Endothelial cell of umbilical vein (primary cell): ENCODE measurements around the gene TET1. TPM values are rescaled to one million over a fixed set of nuclear protein-coding genes. Genes with fewer than 3 reads are reported as not detected.

Experiments used
- BruUV-seq: library from RNA; stranded (reverse); fragments of 400-500 nt; replicated peaks from 2 replicates; lab custom pipeline; 2021; lab: Mats Ljungman, UMichigan
- CTCF ChIA-PET: fragments of 300-600, 350-600 bp; sonication (Branson Sonifier 250); formaldehyde crosslinking; loops from one replicate; lab custom pipeline; 2021; ENCODE audit warnings: antibody characterized with exemption, inconsistent platforms; lab: Charles Lee
- POLR2A ChIA-PET: fragments of 300-600, 350-600 bp; sonication (Branson Sonifier 250); formaldehyde crosslinking; loops from one replicate; lab custom pipeline; 2021; ENCODE audit warnings: antibody characterized with exemption, inconsistent platforms; lab: Charles Lee
- DNase-seq: peaks from one replicate; pipeline ENCODE4 v3.0.0-alpha.2; 2011; ENCODE audit warnings: low read depth, low spot score
- FAIRE-seq: peaks from 2 replicates; lab custom pipeline; 2011; peaks lifted over from hg19 to GRCh38; lab: Jason Lieb, UNC
- H2AFZ ChIP-seq: 2 replicates; pipeline ENCODE4 v1.6.0; 2012; ENCODE audit warnings: low read depth, low read length, control low read depth, inconsistent platforms
- H3K27ac ChIP-seq: 2 replicates; pipeline ENCODE4 v1.5.1; 2011; ENCODE audit warnings: low read depth, mild to moderate bottlenecking, control low read depth, low read length, moderate library complexity; ENCODE audit not compliant: insufficient read depth
- H3K27me3 ChIP-seq, 2 experiments: 2 replicates each; pipeline versions ENCODE4 v1.6.0 to v1.6.1; 2011; ENCODE audit warnings: low read length in 2 of 2, mixed read lengths in 1 of 2; ENCODE audit not compliant: control insufficient read depth in 2 of 2, insufficient read depth in 2 of 2
- H3K36me3 ChIP-seq, 2 experiments: 2 replicates in 1 of 2; 3 replicates in 1 of 2; pipeline ENCODE4 v1.5.1; 2011; ENCODE audit warnings: low read length in 2 of 2, mild to moderate bottlenecking in 1 of 2, moderate library complexity in 1 of 2; ENCODE audit not compliant: control insufficient read depth in 2 of 2, insufficient read depth in 2 of 2; ENCODE audit errors: extremely low read depth in 1 of 2
- H3K4me1 ChIP-seq: 3 replicates; pipeline ENCODE4 v1.5.1; 2011; ENCODE audit warnings: mild to moderate bottlenecking, low read length; ENCODE audit not compliant: control insufficient read depth, insufficient read depth; ENCODE audit errors: extremely low read depth
- H3K4me2 ChIP-seq: 2 replicates; pipeline ENCODE4 v1.6.1; 2011; ENCODE audit warnings: low read length, control low read depth, mixed read lengths; ENCODE audit not compliant: insufficient read depth
- H3K4me3 ChIP-seq, 3 experiments: fragments of 200-600 bp in 1 of 3; sonication (generic), shearing (Covaris generic) in 1 of 3; replicated peaks in 1 of 3; 2 replicates each; pipeline ENCODE4 v1.5.1; 2011 to 2016; ENCODE audit warnings: control low read depth in 3 of 3, low read length in 3 of 3, mild to moderate bottlenecking in 2 of 3, inconsistent platforms in 1 of 3, low read depth in 1 of 3, moderate library complexity in 1 of 3; ENCODE audit not compliant: insufficient read depth in 1 of 3
- H3K79me2 ChIP-seq: 2 replicates; pipeline ENCODE4 v1.6.0; 2012; ENCODE audit warnings: low read length, inconsistent platforms; ENCODE audit not compliant: control insufficient read depth, insufficient read depth
- H3K9ac ChIP-seq: replicated peaks from 2 replicates; pipeline ENCODE3; 2011; ENCODE audit warnings: low read length, control low read depth; ENCODE audit not compliant: insufficient read depth; ENCODE audit errors: extremely low read depth
- H3K9me1 ChIP-seq: replicated peaks from 3 replicates; pipeline ENCODE4 v1.6.0; 2011; ENCODE audit warnings: mild to moderate bottlenecking, low read length; ENCODE audit not compliant: control insufficient read depth, insufficient read depth; ENCODE audit errors: extremely low read depth
- H3K9me3 ChIP-seq: replicated peaks from 2 replicates; pipeline ENCODE4 v1.5.1; 2012; ENCODE audit warnings: low read length, inconsistent platforms; ENCODE audit not compliant: control insufficient read depth, insufficient read depth
- H4K20me1 ChIP-seq: replicated peaks from 2 replicates; pipeline ENCODE3; 2011; ENCODE audit warnings: mild to moderate bottlenecking, low read length; ENCODE audit not compliant: control insufficient read depth, insufficient read depth; ENCODE audit errors: extremely low read depth
- EZH2 ChIP-seq: IDR thresholded peaks from 2 replicates; pipeline ENCODE4 v1.6.1; 2012; ENCODE audit warnings: borderline replicate concordance, low read depth, mild to moderate bottlenecking, moderate library complexity, low read length, inconsistent platforms; ENCODE audit not compliant: severe bottlenecking
- FOS ChIP-seq: IDR thresholded peaks from 2 replicates; pipeline ENCODE4 v1.6.1; 2011; ENCODE audit warnings: mild to moderate bottlenecking, low read length, moderate library complexity, borderline replicate concordance; ENCODE audit not compliant: insufficient read depth
- GATA2 ChIP-seq: IDR thresholded peaks from 2 replicates; pipeline ENCODE4 v1.7.0; 2011; ENCODE audit warnings: low read depth, mild to moderate bottlenecking, moderate library complexity, mixed read lengths, low read length; ENCODE audit not compliant: insufficient read length, insufficient read depth
- JUN ChIP-seq: IDR thresholded peaks from 2 replicates; pipeline ENCODE4 v1.6.1; 2011; ENCODE audit warnings: borderline replicate concordance, low read depth; ENCODE audit not compliant: insufficient read length, insufficient read depth
- MYC ChIP-seq: IDR thresholded peaks from one replicate; pipeline ENCODE4 v1.6.1; 2011; ENCODE audit warnings: mild to moderate bottlenecking, low read depth, low read length
- POLR2A ChIP-seq: IDR thresholded peaks from 2 replicates; pipeline ENCODE4 v1.6.1; 2012; ENCODE audit warnings: low read depth, mild to moderate bottlenecking, control low read depth, low read length
- POLR2AphosphoS5 ChIP-seq: IDR thresholded peaks from 2 replicates; pipeline ENCODE4 v1.6.1; 2012; ENCODE audit warnings: low read depth, mild to moderate bottlenecking, control low read depth, low read length, moderate library complexity; ENCODE audit not compliant: insufficient read depth
- dilution Hi-C: fragments of 300-500 bp; cut with MboI; formaldehyde crosslinking; loops from one replicate; pipeline ENCODE4 v1.15.0; 2019; ENCODE audit warnings: low sequenced_read_pairs; ENCODE audit not compliant: extremely low pct_ligation_motif_present
- intact Hi-C: fragments of 100-400 bp; cut with micrococcal nuclease; formaldehyde crosslinking; loops from one replicate; pipeline ENCODE4 v1.10.0; 2022
- polyA plus RNA-seq, 4 experiments: library from polyadenylated mRNA; depleted of rRNA in 3 of 4; stranded (reverse) in 3 of 4; unstranded in 1 of 4; fragments of >200 nt; gene quantifications; 2 replicates each; pipeline versions ENCODE4 v1.2.1 to v1.2.3, GENCODE V29; 2011 to 2012; ENCODE audit warnings: missing spikeins in 1 of 4
- total RNA-seq: library from RNA; stranded (reverse); gene quantifications from 2 replicates; pipeline ENCODE4 v1.2.3, GENCODE V29; 2021
- TF ChIP-seq, protein P1 (sequence below), 2 donors: IDR thresholded peaks; 1 replicate in 1 of 2; 2 replicates in 1 of 2; pipeline ENCODE4 v1.5.1; 2011; ENCODE audit warnings: low read length in 2 of 2, mild to moderate bottlenecking in 2 of 2, moderate library complexity in 2 of 2, control low read depth in 1 of 2, inconsistent platforms in 1 of 2, low read depth in 1 of 2; ENCODE audit not compliant: insufficient read depth in 1 of 2; ENCODE audit errors: extremely low read depth in 1 of 2
- TF ChIP-seq, protein P2 (sequence below): IDR thresholded peaks from 2 replicates; pipeline ENCODE4 v1.6.1; 2011; ENCODE audit not compliant: insufficient read depth, insufficient read length

Gene TET1
- total and polyA plus RNA-seq, 2 donors (not counting 3 experiments of a cell fraction or from before 2014, with no cell fraction given): 0.23 to 1.5 TPM

DNA sequence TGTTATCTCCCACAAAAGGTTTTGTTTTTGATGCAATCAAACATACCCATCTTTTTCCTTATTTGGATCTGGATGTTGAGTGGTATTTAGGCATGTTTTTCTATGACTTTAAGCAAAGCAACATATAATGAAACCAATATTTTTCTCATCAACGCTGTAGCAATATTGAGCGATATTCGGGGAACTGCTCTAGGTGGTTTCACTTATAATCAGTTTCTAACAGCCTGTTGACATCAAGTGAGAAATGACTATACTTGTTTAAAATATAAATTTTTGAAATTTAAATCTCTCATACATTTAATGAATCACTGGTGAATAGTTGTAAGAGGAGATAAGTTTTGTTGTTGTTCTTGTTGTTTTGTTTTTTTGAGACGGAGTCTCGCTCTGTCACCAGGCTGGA, 108.1 kb downstream of the TET1 start:
- FAIRE-seq (no peak), DNase-seq (no peak)
- Histone ChIP-seq H3K36me3 (no peaks in the 10 kb centered on the region), H4K20me1 (no peaks in the 10 kb centered on the region), H3K9ac (no peak overlapping the region), H3K79me2 (no peaks in the 10 kb centered on the region), H3K4me3 (no peak overlapping the region), H3K4me1 (peaks cover 4% of the 10 kb centered on the region), H3K9me3 (no peaks in the 10 kb centered on the region), H3K9me1 (no peaks in the 10 kb centered on the region), H3K4me2 (no peak overlapping the region), H3K27me3 (no peaks in the 10 kb centered on the region), H3K27ac (no peak overlapping the region), H2AFZ (no peak overlapping the region)
- ChIA-PET CTCF (no interaction called here), POLR2A (no interaction called here)
- intact Hi-C loops: no loop called here
- TF ChIP-seq POLR2A (no peak), GATA2 (no peak), FOS (no peak), MYC (no peak), EZH2 (no peak), POLR2AphosphoS5 (no peak), JUN (no peak)
- TF ChIP-seq, protein P1, sequence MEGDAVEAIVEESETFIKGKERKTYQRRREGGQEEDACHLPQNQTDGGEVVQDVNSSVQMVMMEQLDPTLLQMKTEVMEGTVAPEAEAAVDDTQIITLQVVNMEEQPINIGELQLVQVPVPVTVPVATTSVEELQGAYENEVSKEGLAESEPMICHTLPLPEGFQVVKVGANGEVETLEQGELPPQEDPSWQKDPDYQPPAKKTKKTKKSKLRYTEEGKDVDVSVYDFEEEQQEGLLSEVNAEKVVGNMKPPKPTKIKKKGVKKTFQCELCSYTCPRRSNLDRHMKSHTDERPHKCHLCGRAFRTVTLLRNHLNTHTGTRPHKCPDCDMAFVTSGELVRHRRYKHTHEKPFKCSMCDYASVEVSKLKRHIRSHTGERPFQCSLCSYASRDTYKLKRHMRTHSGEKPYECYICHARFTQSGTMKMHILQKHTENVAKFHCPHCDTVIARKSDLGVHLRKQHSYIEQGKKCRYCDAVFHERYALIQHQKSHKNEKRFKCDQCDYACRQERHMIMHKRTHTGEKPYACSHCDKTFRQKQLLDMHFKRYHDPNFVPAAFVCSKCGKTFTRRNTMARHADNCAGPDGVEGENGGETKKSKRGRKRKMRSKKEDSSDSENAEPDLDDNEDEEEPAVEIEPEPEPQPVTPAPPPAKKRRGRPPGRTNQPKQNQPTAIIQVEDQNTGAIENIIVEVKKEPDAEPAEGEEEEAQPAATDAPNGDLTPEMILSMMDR (IDR thresholded peaks at IDR 0.05; ENCODE audit: extremely low read depth in 1 of 2, insufficient read depth in 1 of 2, low read depth in 1 of 2, low read length in 2 of 2): no peak
- TF ChIP-seq, protein P2, sequence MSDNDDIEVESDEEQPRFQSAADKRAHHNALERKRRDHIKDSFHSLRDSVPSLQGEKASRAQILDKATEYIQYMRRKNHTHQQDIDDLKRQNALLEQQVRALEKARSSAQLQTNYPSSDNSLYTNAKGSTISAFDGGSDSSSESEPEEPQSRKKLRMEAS: no peak
- dilution Hi-C loops: no loop called here
- BruUV-seq: no TSS peak
